Liver (tissue), 9 donors: ENCODE results near the gene TTC34. TPM values are rescaled to one million over a fixed set of nuclear protein-coding genes. Genes with fewer than 3 reads are reported as not detected.

ENCODE experiments used
- DNase-seq: peaks from one replicate; pipeline ENCODE4 v3.0.0-alpha.2; 2017; ENCODE audit warnings: low spot score
- H3K27ac ChIP-seq, 2 donors: one replicate each; pipeline ENCODE4 v1.7.0; 2013; ENCODE audit warnings: inconsistent platforms in 2 of 2, low read length in 2 of 2, control low read depth in 1 of 2, low read depth in 1 of 2, mild to moderate bottlenecking in 1 of 2
- H3K27me3 ChIP-seq, 4 donors: one replicate each; pipeline versions ENCODE4 v1.6.1 to v1.7.0; 2013; ENCODE audit warnings: low read length in 3 of 4, inconsistent platforms in 1 of 4, mild to moderate bottlenecking in 1 of 4, moderate library complexity in 1 of 4; ENCODE audit not compliant: control insufficient read depth in 4 of 4, insufficient read depth in 4 of 4
- H3K36me3 ChIP-seq, 4 donors: one replicate each; pipeline versions ENCODE4 v1.6.1 to v1.7.0; 2013; ENCODE audit warnings: low read length in 3 of 4, mild to moderate bottlenecking in 3 of 4, low read depth in 1 of 4, moderate library complexity in 1 of 4; ENCODE audit not compliant: control insufficient read depth in 4 of 4, insufficient read depth in 3 of 4
- H3K4me1 ChIP-seq, 4 donors: one replicate each; pipeline versions ENCODE4 v1.6.1 to v1.7.0; 2013; ENCODE audit warnings: low read length in 3 of 4, mild to moderate bottlenecking in 3 of 4, moderate library complexity in 1 of 4; ENCODE audit not compliant: control insufficient read depth in 4 of 4, insufficient read depth in 4 of 4
- H3K4me3 ChIP-seq, 3 donors: one replicate each; pipeline versions ENCODE4 v1.6.1 to v1.7.0; 2013; ENCODE audit warnings: low read length in 3 of 3, control low read depth in 1 of 3, low read depth in 1 of 3, mild to moderate bottlenecking in 1 of 3
- H3K9ac ChIP-seq, 2 donors: one replicate each; pipeline ENCODE4 v1.7.0; 2013; ENCODE audit warnings: low read length in 2 of 2, mild to moderate bottlenecking in 2 of 2, moderate library complexity in 2 of 2, control low read depth in 1 of 2, low read depth in 1 of 2
- H3K9me3 ChIP-seq, 4 donors: one replicate each; pipeline versions ENCODE4 v1.6.1 to v1.7.0; 2013; ENCODE audit warnings: low read length in 3 of 4; ENCODE audit not compliant: control insufficient read depth in 4 of 4
- EGR1 ChIP-seq, 2 donors: IDR thresholded peaks; 2 replicates each; pipeline ENCODE4 v1.6.1; 2016 to 2018; ENCODE audit warnings: antibody characterized with exemption in 2 of 2, low read depth in 2 of 2
- FOXA1 ChIP-seq: IDR thresholded peaks from 2 replicates; pipeline ENCODE4 v1.6.1; 2016; ENCODE audit warnings: antibody characterized with exemption
- FOXA2 ChIP-seq: IDR thresholded peaks from 2 replicates; pipeline ENCODE4 v1.6.1; 2016; ENCODE audit warnings: antibody characterized with exemption
- GABPA ChIP-seq, 2 donors: IDR thresholded peaks in 1 of 2; conservative IDR thresholded peaks in 1 of 2; 2 replicates each; pipeline ENCODE4 v1.6.1; 2016; ENCODE audit warnings: antibody characterized with exemption in 2 of 2, mild to moderate bottlenecking in 1 of 2, moderate library complexity in 1 of 2
- HNF4A ChIP-seq, 2 donors: conservative IDR thresholded peaks; 2 replicates each; pipeline ENCODE4 v1.6.1; 2016; ENCODE audit warnings: antibody characterized with exemption in 2 of 2, mild to moderate bottlenecking in 2 of 2
- HNF4G ChIP-seq: IDR thresholded peaks from 2 replicates; pipeline ENCODE4 v1.6.1; 2016; ENCODE audit warnings: antibody characterized with exemption
- JUND ChIP-seq, 2 donors: IDR thresholded peaks; 2 replicates each; pipeline ENCODE4 v1.6.1; 2016; ENCODE audit warnings: antibody characterized with exemption in 2 of 2
- NR2F2 ChIP-seq: IDR thresholded peaks from 2 replicates; pipeline ENCODE4 v1.6.1; 2016; ENCODE audit warnings: antibody characterized with exemption
- RXRA ChIP-seq, 2 donors: IDR thresholded peaks; 2 replicates each; pipeline ENCODE4 v1.6.1; 2017 to 2018; ENCODE audit warnings: antibody characterized with exemption in 2 of 2, mild to moderate bottlenecking in 1 of 2
- SP1 ChIP-seq: IDR thresholded peaks from 2 replicates; pipeline ENCODE4 v1.6.1; 2018; ENCODE audit warnings: antibody characterized with exemption, mild to moderate bottlenecking
- YY1 ChIP-seq: IDR thresholded peaks from 2 replicates; pipeline ENCODE4 v1.6.1; 2016; ENCODE audit warnings: antibody characterized with exemption, mild to moderate bottlenecking
- WGBS: extraction: QIAGEN DNeasy Blood & Tissue Kit; methylation state at CpG from one replicate; pipeline ENCODE4 v1.1.7; 2013; 5-methylcytosine and 5-hydroxymethylcytosine counted together
- polyA plus RNA-seq, 2 donors: library from polyadenylated mRNA; stranded (reverse) in 1 of 2; unstranded in 1 of 2; fragments of 200-250 nt in 1 of 2; fragments of >200 nt in 1 of 2; fragmentation: Nextera tagmentation in 1 of 2; extraction: Ambion mirVana in 1 of 2; gene quantifications; one replicate each; pipeline versions ENCODE4 v1.2.1 to v1.2.3, GENCODE V29; 2013 to 2015
- total RNA-seq, 2 donors: library from RNA; depleted of rRNA; stranded (reverse); fragments of >200 nt; gene quantifications; one replicate each; pipeline ENCODE4 v1.2.3, GENCODE V29; 2014
- TF ChIP-seq, protein P1 (sequence below): IDR thresholded peaks from 2 replicates; pipeline ENCODE4 v1.6.1; 2016; ENCODE audit warnings: antibody characterized with exemption
- TF ChIP-seq, protein P2 (sequence below): fragments of 150-350 bp; IDR thresholded peaks from 2 replicates; pipeline ENCODE4 v1.5.1; 2017; ENCODE audit warnings: improper control_type of control experiment, low read depth, low read length; ENCODE audit not compliant: missing input control
- TF ChIP-seq, protein P3 (sequence below): IDR thresholded peaks from 2 replicates; pipeline ENCODE4 v1.6.1; 2016; ENCODE audit warnings: antibody characterized with exemption
- TF ChIP-seq, protein P4 (sequence below): IDR thresholded peaks from 2 replicates; pipeline ENCODE4 v1.6.1; 2016; ENCODE audit warnings: antibody characterized with exemption
- donor health status: healthy.
- donor health status: healthy.
- donor health status: healthy.
- donor health status: healthy.
- donor health status: healthy.

Gene TTC34
- total and polyA plus RNA-seq, 4 donors = 0.01 to 0.25 (median 0.08) TPM; not detected in 1

DNA sequence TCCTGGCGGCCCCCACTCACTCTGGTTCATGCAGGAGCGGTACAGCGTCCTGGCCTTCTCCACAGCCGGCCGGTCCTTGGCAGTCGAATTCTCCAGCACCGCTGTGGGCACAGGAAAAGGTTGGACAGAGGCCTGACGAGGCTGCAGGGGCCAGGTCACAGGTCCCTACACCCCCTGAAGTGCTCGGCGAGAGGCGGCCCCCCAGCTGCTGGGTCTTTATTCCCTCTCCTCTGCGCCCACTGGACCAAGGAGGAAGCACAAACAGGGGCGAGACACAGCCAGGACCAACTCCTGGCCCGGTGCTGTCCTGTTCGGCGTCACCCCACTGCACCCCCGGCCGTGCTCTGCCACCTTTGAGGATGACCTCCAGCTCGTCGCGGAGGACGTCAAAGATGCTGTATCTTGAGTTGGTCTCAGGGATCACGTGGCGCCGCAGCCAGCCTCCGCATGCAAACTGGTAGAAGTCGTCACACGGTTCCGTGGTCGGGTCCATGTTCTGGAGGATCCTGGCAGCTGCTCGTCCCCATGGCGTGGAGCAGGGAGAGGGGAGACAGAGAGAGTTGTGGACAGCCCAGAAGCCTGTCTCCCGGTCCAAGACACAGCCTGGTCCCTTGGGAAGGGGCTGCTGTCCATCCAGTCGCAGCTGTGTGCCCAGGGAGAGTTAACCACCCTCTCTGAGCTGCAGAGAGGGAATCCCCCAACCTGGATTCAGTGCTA, 192.0 kb downstream of the TTC34 start:
- no peak overlapping the region for H3K9ac ChIP-seq
- no peak overlapping the region for H3K27ac ChIP-seq
- no peaks in the 10 kb centered on the region for H3K4me1 ChIP-seq
- TF ChIP-seq, protein P1, sequence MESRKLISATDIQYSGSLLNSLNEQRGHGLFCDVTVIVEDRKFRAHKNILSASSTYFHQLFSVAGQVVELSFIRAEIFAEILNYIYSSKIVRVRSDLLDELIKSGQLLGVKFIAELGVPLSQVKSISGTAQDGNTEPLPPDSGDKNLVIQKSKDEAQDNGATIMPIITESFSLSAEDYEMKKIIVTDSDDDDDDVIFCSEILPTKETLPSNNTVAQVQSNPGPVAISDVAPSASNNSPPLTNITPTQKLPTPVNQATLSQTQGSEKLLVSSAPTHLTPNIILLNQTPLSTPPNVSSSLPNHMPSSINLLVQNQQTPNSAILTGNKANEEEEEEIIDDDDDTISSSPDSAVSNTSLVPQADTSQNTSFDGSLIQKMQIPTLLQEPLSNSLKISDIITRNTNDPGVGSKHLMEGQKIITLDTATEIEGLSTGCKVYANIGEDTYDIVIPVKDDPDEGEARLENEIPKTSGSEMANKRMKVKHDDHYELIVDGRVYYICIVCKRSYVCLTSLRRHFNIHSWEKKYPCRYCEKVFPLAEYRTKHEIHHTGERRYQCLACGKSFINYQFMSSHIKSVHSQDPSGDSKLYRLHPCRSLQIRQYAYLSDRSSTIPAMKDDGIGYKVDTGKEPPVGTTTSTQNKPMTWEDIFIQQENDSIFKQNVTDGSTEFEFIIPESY = no peak
- no peak for TF ChIP-seq JUND (IDR thresholded peaks at IDR 0.05)
- TF ChIP-seq GABPA (IDR thresholded peaks at IDR 0.05 in 1 of 2, conservative IDR thresholded peaks at IDR 0.05 in 1 of 2) = no peak
- TF ChIP-seq SP1 = no peak
- H3K9me3 ChIP-seq = peaks cover 1 to 5% (median 3%) of the 10 kb centered on the region in 4 donors
- no peak for DNase-seq
- H3K36me3 ChIP-seq = peaks cover 0 to 2% (median 0%) of the 10 kb centered on the region in 4 donors
- H3K4me3 ChIP-seq = no peak overlapping the region
- H3K27me3 ChIP-seq = no peaks in the 10 kb centered on the region
- whole genome bisulfite sequencing = 88% methylated on average over 34 of the region's 34 CpGs

DNA sequence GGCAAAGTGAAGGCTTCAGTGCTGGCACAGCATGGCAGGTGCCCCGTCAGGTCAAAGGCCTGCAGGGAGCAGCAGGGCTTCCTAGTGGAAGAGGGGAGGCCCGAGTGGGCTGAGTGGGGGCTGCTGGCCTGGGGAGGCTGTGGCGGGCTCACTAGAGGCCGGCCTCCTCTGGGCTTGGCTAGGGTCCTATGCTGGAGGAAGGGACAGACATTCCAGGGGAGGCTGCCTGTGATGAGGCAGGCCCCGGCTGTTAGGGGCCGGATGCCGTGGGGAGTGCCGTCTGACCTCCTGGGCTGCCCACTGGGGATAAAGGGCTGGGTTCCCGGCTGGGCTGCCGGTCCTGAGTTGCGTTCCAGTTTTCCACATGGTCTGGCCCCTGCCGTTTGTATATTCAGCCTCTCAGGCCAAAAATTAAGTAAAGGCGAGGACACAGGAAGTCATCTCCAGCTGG, 193.8 kb downstream of the TTC34 start:
- Histone ChIP-seq H3K36me3 (no peaks in the 10 kb centered on the region), H3K27me3 (no peaks in the 10 kb centered on the region), H3K9ac (no peak overlapping the region), H3K27ac (no peak overlapping the region), H3K9me3 (no peaks in the 10 kb centered on the region), H3K4me1 (no peaks in the 10 kb centered on the region), H3K4me3 (no peak overlapping the region)
- DNase-seq = no peak
- TF ChIP-seq, protein P2, sequence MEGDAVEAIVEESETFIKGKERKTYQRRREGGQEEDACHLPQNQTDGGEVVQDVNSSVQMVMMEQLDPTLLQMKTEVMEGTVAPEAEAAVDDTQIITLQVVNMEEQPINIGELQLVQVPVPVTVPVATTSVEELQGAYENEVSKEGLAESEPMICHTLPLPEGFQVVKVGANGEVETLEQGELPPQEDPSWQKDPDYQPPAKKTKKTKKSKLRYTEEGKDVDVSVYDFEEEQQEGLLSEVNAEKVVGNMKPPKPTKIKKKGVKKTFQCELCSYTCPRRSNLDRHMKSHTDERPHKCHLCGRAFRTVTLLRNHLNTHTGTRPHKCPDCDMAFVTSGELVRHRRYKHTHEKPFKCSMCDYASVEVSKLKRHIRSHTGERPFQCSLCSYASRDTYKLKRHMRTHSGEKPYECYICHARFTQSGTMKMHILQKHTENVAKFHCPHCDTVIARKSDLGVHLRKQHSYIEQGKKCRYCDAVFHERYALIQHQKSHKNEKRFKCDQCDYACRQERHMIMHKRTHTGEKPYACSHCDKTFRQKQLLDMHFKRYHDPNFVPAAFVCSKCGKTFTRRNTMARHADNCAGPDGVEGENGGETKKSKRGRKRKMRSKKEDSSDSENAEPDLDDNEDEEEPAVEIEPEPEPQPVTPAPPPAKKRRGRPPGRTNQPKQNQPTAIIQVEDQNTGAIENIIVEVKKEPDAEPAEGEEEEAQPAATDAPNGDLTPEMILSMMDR = no peak
- no peak for TF ChIP-seq RXRA (IDR thresholded peaks at IDR 0.05)
- TF ChIP-seq, protein P1 = no peak
- no peak for TF ChIP-seq SP1
- no peak for TF ChIP-seq FOXA1
- TF ChIP-seq YY1 = no peak
- TF ChIP-seq, protein P3, sequence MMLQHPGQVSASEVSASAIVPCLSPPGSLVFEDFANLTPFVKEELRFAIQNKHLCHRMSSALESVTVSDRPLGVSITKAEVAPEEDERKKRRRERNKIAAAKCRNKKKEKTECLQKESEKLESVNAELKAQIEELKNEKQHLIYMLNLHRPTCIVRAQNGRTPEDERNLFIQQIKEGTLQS = no peak
- no peak for TF ChIP-seq FOXA2
- TF ChIP-seq, protein P4, sequence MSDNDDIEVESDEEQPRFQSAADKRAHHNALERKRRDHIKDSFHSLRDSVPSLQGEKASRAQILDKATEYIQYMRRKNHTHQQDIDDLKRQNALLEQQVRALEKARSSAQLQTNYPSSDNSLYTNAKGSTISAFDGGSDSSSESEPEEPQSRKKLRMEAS = no peak
- TF ChIP-seq EGR1 (IDR thresholded peaks at IDR 0.05; ENCODE audit: low read depth in 2 of 2) = no peak
- no peak for TF ChIP-seq NR2F2
- no peak for TF ChIP-seq GABPA (IDR thresholded peaks at IDR 0.05 in 1 of 2, conservative IDR thresholded peaks at IDR 0.05 in 1 of 2)
- no peak for TF ChIP-seq HNF4A (conservative IDR thresholded peaks at IDR 0.05)
- no peak for TF ChIP-seq HNF4G
- 84% methylated on average over 13 of the region's 13 CpGs for WGBS
